A673 (cell line): ENCODE results near the gene RIPOR3. TPM values are rescaled to one million over a fixed set of nuclear protein-coding genes. Genes with fewer than 3 reads are reported as not detected.

Experiments used
- BruUV-seq: library from RNA; stranded (reverse); fragments of 400-500 nt; replicated peaks from 2 replicates; lab custom pipeline; 2021; lab: Mats Ljungman, UMichigan
- CTCF ChIA-PET: fragments of 300-600 bp; sonication (Branson Sonifier 250); formaldehyde crosslinking; loops from one replicate; lab custom pipeline; 2022; ENCODE audit warnings: antibody characterized with exemption; lab: Charles Lee
- POLR2A ChIA-PET: fragments of 300-600 bp; sonication (Branson Sonifier 250); formaldehyde crosslinking; loops from one replicate; lab custom pipeline; 2022; ENCODE audit warnings: antibody characterized with exemption; ENCODE audit not compliant: low non-redundant PET; lab: Charles Lee
- DNase-seq: peaks from one replicate; pipeline ENCODE4 v3.0.0-alpha.2; 2015; ENCODE audit warnings: low spot score
- H3K27ac ChIP-seq: fragments of 200-600 bp; sonication (generic); 2 replicates; pipeline ENCODE4 v1.5.1; 2016; ENCODE audit warnings: mixed run types, low read depth, mild to moderate bottlenecking, mixed read lengths, antibody characterized with exemption, low read length; ENCODE audit not compliant: poor library complexity, severe bottlenecking
- H3K27me3 ChIP-seq: fragments of 200-600 bp; sonication (generic); replicated peaks from 2 replicates; pipeline ENCODE4 v1.6.1; 2017; ENCODE audit warnings: mixed run types, low read depth, mild to moderate bottlenecking, mixed read lengths, antibody characterized with exemption, low read length; ENCODE audit not compliant: insufficient read depth, poor library complexity
- H3K36me3 ChIP-seq: fragments of 200-600 bp; sonication (generic); 2 replicates; pipeline ENCODE4 v1.6.1; 2016; ENCODE audit warnings: mixed run types, mild to moderate bottlenecking, mixed read lengths, antibody characterized with exemption, low read length; ENCODE audit not compliant: insufficient read depth, poor library complexity, severe bottlenecking
- H3K4me1 ChIP-seq: fragments of 200-600 bp; sonication (generic); 2 replicates; pipeline ENCODE4 v1.6.1; 2017; ENCODE audit warnings: mixed run types, mild to moderate bottlenecking, mixed read lengths, antibody characterized with exemption, low read length; ENCODE audit not compliant: insufficient read depth, poor library complexity, severe bottlenecking
- H3K4me3 ChIP-seq: fragments of 200-600 bp; sonication (generic); 2 replicates; pipeline ENCODE4 v1.5.1; 2016; ENCODE audit warnings: low read depth, mixed run types, mild to moderate bottlenecking, mixed read lengths, low read length; ENCODE audit not compliant: poor library complexity, severe bottlenecking
- H3K9me3 ChIP-seq: fragments of 200-600 bp; sonication (generic); 2 replicates; pipeline ENCODE4 v1.6.1; 2016; ENCODE audit warnings: mixed run types, low read depth, mild to moderate bottlenecking, mixed read lengths, antibody characterized with exemption, low read length; ENCODE audit not compliant: poor library complexity, severe bottlenecking
- CTCF ChIP-seq: fragments of 300-800, 200-600 bp; sonication (generic); conservative IDR thresholded peaks from 2 replicates; pipeline ENCODE4 v1.5.1; 2017; ENCODE audit warnings: low read depth, mild to moderate bottlenecking, antibody characterized with exemption, low read length, moderate library complexity, mixed read lengths
- EZH2 ChIP-seq: fragments of 200-600 bp; sonication (generic); IDR thresholded peaks from 2 replicates; pipeline ENCODE4 v1.6.1; 2017; ENCODE audit warnings: borderline replicate concordance, low read depth, mild to moderate bottlenecking, mixed read lengths, antibody characterized with exemption, low read length; ENCODE audit not compliant: poor library complexity, severe bottlenecking
- intact Hi-C: fragments of 100-400 bp; cut with micrococcal nuclease; formaldehyde crosslinking; loops from one replicate; pipeline ENCODE4 v1.10.0; 2022; ENCODE audit not compliant: unreplicated experiment
- total RNA-seq: library from RNA; stranded (reverse); gene quantifications from 2 replicates; pipeline ENCODE4 v1.2.3, GENCODE V29; 2021

The RIPOR3 gene
- total RNA-seq, 1 experiment from 2014 or later: 19.1 TPM

GRCh38 chr20:50636601-50637540, 54.5 kb downstream of the RIPOR3 start:
- DNase-seq: no peak
- BruUV-seq: no TSS peak
- ChIA-PET POLR2A (interaction anchor here (0.5 kb wide), 1 partner anchor 272 kb away, joined by 5 read pairs; no protein-coding TSS in a partner anchor), CTCF (no interaction called here)
- no peak overlapping the region for H3K4me3 ChIP-seq
- no peaks in the 10 kb centered on the region for H3K27me3 ChIP-seq
- no peaks in the 10 kb centered on the region for H3K36me3 ChIP-seq
- H3K27ac ChIP-seq: peak overlapping the region; percentile 64
- peaks cover 24% of the 10 kb centered on the region for H3K4me1 ChIP-seq
- intact Hi-C loops: loop anchor here (10.0 kb wide), 1 partner anchor 108 kb away; no protein-coding TSS in a partner anchor
- H3K9me3 ChIP-seq: no peaks in the 10 kb centered on the region
- TF ChIP-seq EZH2 (no peak), CTCF (no peak)

GRCh38 chr20:50635676-50636600, 55.4 kb downstream of the RIPOR3 start:
- H3K4me1 ChIP-seq: peaks cover 17% of the 10 kb centered on the region
- peak; percentile 82 for DNase-seq
- intact Hi-C loops: loop anchor here (10.0 kb wide), 1 partner anchor 109 kb away; no protein-coding TSS in a partner anchor
- H3K27ac ChIP-seq: peak overlapping the region; percentile 64
- H3K36me3 ChIP-seq: no peaks in the 10 kb centered on the region
- no TSS peak for BruUV-seq
- TF ChIP-seq CTCF: peak; percentile 98
- TF ChIP-seq EZH2: no peak
- POLR2A ChIA-PET: interaction anchor here (0.6 kb wide), 1 partner anchor 45 kb away, joined by 6 read pairs; no protein-coding TSS in a partner anchor
- H3K9me3 ChIP-seq: no peaks in the 10 kb centered on the region
- no peaks in the 10 kb centered on the region for H3K27me3 ChIP-seq
- CTCF ChIA-PET: interaction anchor here (0.6 to 0.9 kb wide), 2 partner anchors 99 to 1065 kb away, joined by 3 to 4 read pairs; no protein-coding TSS in a partner anchor
- H3K4me3 ChIP-seq: no peak overlapping the region

- H3K4me3 ChIP-seq: no peak overlapping the region
- no TSS peak for BruUV-seq
- intact Hi-C loops: loop anchor here (10.0 kb wide), 1 partner anchor 110 kb away; no protein-coding TSS in a partner anchor
Measured at GRCh38 chr20:50635014-50635557, 56.3 kb downstream of the RIPOR3 start.

More at GRCh38 chr20:50635014-50635557, 56.3 kb downstream of the RIPOR3 start:
- no peak for DNase-seq
- ChIA-PET CTCF (interaction anchor here (0.6 to 0.9 kb wide), 2 partner anchors 100 to 1066 kb away, joined by 3 to 4 read pairs; no protein-coding TSS in a partner anchor), POLR2A (interaction anchor here (0.6 kb wide), 1 partner anchor 46 kb away, joined by 6 read pairs; no protein-coding TSS in a partner anchor)
- Histone ChIP-seq H3K9me3 (no peaks in the 10 kb centered on the region), H3K27me3 (no peaks in the 10 kb centered on the region), H3K4me1 (peaks cover 17% of the 10 kb centered on the region), H3K27ac (no peak overlapping the region), H3K36me3 (no peaks in the 10 kb centered on the region)
- TF ChIP-seq EZH2: no peak
- no peak for TF ChIP-seq CTCF
